ENCODE results near the gene BBS1. TPM values are rescaled to one million over a fixed set of nuclear protein-coding genes. Genes with fewer than 3 reads are reported as not detected.

The BBS1 gene
- total RNA-seq, 2 donors from 2014 or later = 49.0 to 58.0 TPM

- Histone ChIP-seq H3K4me3 (no peak overlapping the region), H3K4me1 (peaks cover 15% of the 10 kb centered on the region), H3K9me3 (no peaks in the 10 kb centered on the region), H3K27me3 (no peaks in the 10 kb centered on the region), H3K36me3 (replicated peaks in 1 of 2; ENCODE audit: insufficient read depth in 1 of 2, low read depth in 2 of 2) (no peaks in the 10 kb centered on the region), H3K27ac (no peak overlapping the region)
- no peak for DNase-seq
- intact Hi-C loops (cut with DNase I) = no loop called here
- TF ChIP-seq CTCF (IDR thresholded peaks at IDR 0.05) (no peak), POLR2A (IDR thresholded peaks at IDR 0.05) (no peak)
- WGBS, 2 donors = 80 to 88% methylated on average over 7 of the region's 7 CpGs
- no peak for ATAC-seq
Measured at GRCh38 chr11:66569076-66569475, 58.6 kb downstream of the BBS1 start.

DNA sequence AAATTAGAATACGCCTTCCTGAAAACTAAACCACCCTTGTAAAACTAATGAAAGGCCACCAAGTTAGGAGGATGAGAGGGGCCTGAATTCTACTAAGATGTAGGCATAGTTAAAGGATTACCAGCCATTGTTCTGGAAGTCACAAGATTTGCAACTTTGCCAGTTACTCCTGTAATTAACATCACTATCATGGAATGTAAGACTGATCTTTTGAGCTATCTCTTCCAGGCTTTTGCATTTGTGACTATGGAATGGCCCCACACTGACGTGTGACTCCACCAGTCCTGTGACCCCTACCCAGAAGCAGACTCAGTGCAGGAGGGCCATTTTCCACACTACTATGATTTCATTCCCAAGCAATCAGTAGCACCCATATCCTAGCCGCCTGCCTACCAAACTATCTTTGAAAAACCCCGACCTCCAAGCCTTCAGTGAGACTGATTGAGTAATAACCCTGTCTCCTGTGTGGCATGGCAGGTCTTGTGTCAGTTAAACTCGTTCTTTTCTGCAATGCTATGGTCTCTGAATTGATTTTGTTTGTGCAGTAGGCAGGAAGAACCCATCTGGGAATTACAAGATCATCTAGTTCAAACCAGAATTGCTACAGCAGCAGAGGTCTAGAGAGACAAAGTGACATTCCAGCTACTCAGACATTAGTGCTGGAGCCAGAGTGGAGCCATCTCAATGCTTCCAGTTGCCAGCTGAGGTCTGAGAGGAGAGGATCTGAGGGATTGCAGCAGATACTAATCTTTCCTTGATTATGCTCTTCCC is 59.8 kb downstream of the BBS1 start:
- no peak for ATAC-seq
- WGBS, 2 donors = 47 to 52% methylated on average over 5 of the region's 5 CpGs
- no peak for DNase-seq

GRCh38 chr11:66570850-66571180 is 60.4 kb downstream of the BBS1 start:
- Histone ChIP-seq H3K27ac (no peak overlapping the region), H3K27me3 (no peaks in the 10 kb centered on the region), H3K4me3 (no peak overlapping the region), H3K36me3 (replicated peaks in 1 of 2; ENCODE audit: insufficient read depth in 1 of 2, low read depth in 2 of 2) (no peaks in the 10 kb centered on the region), H3K4me1 (peaks cover 15% of the 10 kb centered on the region), H3K9me3 (no peaks in the 10 kb centered on the region)
- TF ChIP-seq POLR2A (IDR thresholded peaks at IDR 0.05) (no peak), CTCF (IDR thresholded peaks at IDR 0.05) (no peak)
- no peak for DNase-seq
- ATAC-seq = no peak
- WGBS, 2 donors = 45 to 49% methylated on average over 2 of the region's 2 CpGs
- intact Hi-C loops (cut with DNase I) = loop anchor here (5.0 kb wide), 1 partner anchor 111 kb away; no protein-coding TSS in a partner anchor

More for the DNA sequence above, 59.8 kb downstream of the BBS1 start:
- intact Hi-C loops (cut with DNase I) = loop anchor here (5.0 kb wide), 1 partner anchor 112 kb away; no protein-coding TSS in a partner anchor
- Histone ChIP-seq H3K4me3 (no peak overlapping the region), H3K36me3 (replicated peaks in 1 of 2; ENCODE audit: insufficient read depth in 1 of 2, low read depth in 2 of 2) (no peaks in the 10 kb centered on the region), H3K9me3 (no peaks in the 10 kb centered on the region), H3K4me1 (peaks cover 15% of the 10 kb centered on the region), H3K27me3 (no peaks in the 10 kb centered on the region), H3K27ac (no peak overlapping the region)
- TF ChIP-seq POLR2A (IDR thresholded peaks at IDR 0.05) = no peak
- TF ChIP-seq CTCF (IDR thresholded peaks at IDR 0.05) = no peak

GRCh38 chr11:66579017-66579606 is 68.7 kb downstream of the BBS1 start:
- Histone ChIP-seq H3K27ac (no peak overlapping the region), H3K9me3 (no peaks in the 10 kb centered on the region), H3K4me1 (peaks cover 5% of the 10 kb centered on the region), H3K4me3 (no peak overlapping the region), H3K27me3 (no peaks in the 10 kb centered on the region), H3K36me3 (replicated peaks in 1 of 2; ENCODE audit: insufficient read depth in 1 of 2, low read depth in 2 of 2) (no peaks in the 10 kb centered on the region)
- TF ChIP-seq CTCF (IDR thresholded peaks at IDR 0.05) (peak; percentile 67 to 88 (median 80)), POLR2A (IDR thresholded peaks at IDR 0.05) (no peak)
- WGBS, 2 donors = 16 to 17% methylated on average over 24 to 25 of the region's 25 CpGs
- peak; percentile 85 for ATAC-seq
- intact Hi-C loops (cut with DNase I) = no loop called here
- peak; percentile 74 to 84 (median 80) for DNase-seq

Data from body of pancreas (tissue), 4 donors.